ENCODE measurements around the gene FANCC.

The FANCC gene

GRCh38 chr9:95148208-95148520 is 169.3 kb downstream of the FANCC start:
- no peak for DNase-seq

GRCh38 chr9:95147452-95148207 is 169.9 kb downstream of the FANCC start:
- DNase-seq = no peak

- no peak for DNase-seq
These were observed 173.6 kb downstream of the FANCC start for GRCh38 chr9:95143591-95144561.

- DNase-seq = no peak
These were observed 174.8 kb downstream of the FANCC start for GRCh38 chr9:95142728-95143127.

GRCh38 chr9:95142315-95142714 is 175.2 kb downstream of the FANCC start:
- DNase-seq = no peak

- no peak for DNase-seq
These were observed 176.7 kb downstream of the FANCC start for GRCh38 chr9:95140821-95141220.

- DNase-seq = peak in 3 of 56 donors; percentile 16 to 36 (median 24)
These were observed 178.4 kb downstream of the FANCC start for GRCh38 chr9:95139126-95139525.

GRCh38 chr9:95138474-95138873 is 179.0 kb downstream of the FANCC start:
- no peak for DNase-seq

GRCh38 chr9:95137587-95138145 is 179.8 kb downstream of the FANCC start:
- DNase-seq = no peak

- no peak for DNase-seq
These were observed 181.8 kb downstream of the FANCC start for GRCh38 chr9:95135756-95136155.

- DNase-seq = no peak
These were observed 183.0 kb downstream of the FANCC start for GRCh38 chr9:95134457-95134881.

GRCh38 chr9:95133325-95133705 is 184.2 kb downstream of the FANCC start:
- no peak for DNase-seq

- no peak for DNase-seq
These were observed 184.9 kb downstream of the FANCC start for GRCh38 chr9:95132366-95133324.

- peak in 51 of 56 donors; percentile 22 to 88 (median 50) for DNase-seq
These were observed 186.2 kb downstream of the FANCC start for GRCh38 chr9:95131023-95131943.

- no peak for DNase-seq
These were observed 187.0 kb downstream of the FANCC start for GRCh38 chr9:95130484-95130883.

- DNase-seq = no peak
These were observed 187.8 kb downstream of the FANCC start for GRCh38 chr9:95129476-95130291.

GRCh38 chr9:95128177-95128524 is 189.4 kb downstream of the FANCC start:
- no peak for DNase-seq

- DNase-seq = peak in 55 of 56 donors; percentile 28 to 91 (median 73)
These were observed 190.0 kb downstream of the FANCC start for GRCh38 chr9:95127249-95128176.

All from amygdala (tissue), 56 donors.